K562 (cell line): Measurements from ENCODE around the gene NEUROG3. TPM values are rescaled to one million over a fixed set of nuclear protein-coding genes. Genes with fewer than 3 reads are reported as not detected.

Experiments
- MTF1 ChIP-seq: fragments of 250-450 bp; sonication (Bioruptor Pico); IDR thresholded peaks from 2 replicates; pipeline ENCODE4 v1.9.0; 2021; ENCODE audit warnings: moderate library complexity, mild to moderate bottlenecking, inconsistent platforms, borderline replicate concordance
- NCOA2 ChIP-seq, 2 experiments: fragments of 450-650 bp; IDR thresholded peaks; 2 replicates each; pipeline ENCODE4 v1.6.1; 2018; ENCODE audit warnings: mild to moderate bottlenecking in 2 of 2, moderate library complexity in 1 of 2; ENCODE audit not compliant: partially characterized antibody in 2 of 2
- NCOR1 ChIP-seq: fragments of 450-650 bp; IDR thresholded peaks from 2 replicates; pipeline ENCODE4 v1.6.1; 2016; ENCODE audit warnings: mild to moderate bottlenecking, moderate library complexity
- NFYB ChIP-seq: IDR thresholded peaks from 2 replicates; pipeline ENCODE4 v1.6.1; 2011; ENCODE audit warnings: mild to moderate bottlenecking, moderate library complexity; ENCODE audit not compliant: insufficient read length; ENCODE audit errors: extremely low read depth
- SREBF1 ChIP-seq: fragments of 150-350 bp; IDR thresholded peaks from 2 replicates; pipeline ENCODE4 v1.6.1; 2014; ENCODE audit warnings: antibody characterized with exemption, low read depth, low read length, borderline replicate concordance
- SRSF1 ChIP-seq: fragments of 200-400 bp; formaldehyde crosslinking; IDR thresholded peaks from 2 replicates; pipeline ENCODE4 v1.6.1; 2017; ENCODE audit warnings: mild to moderate bottlenecking, low read depth, low read length, moderate library complexity
- ZNF79 ChIP-seq: fragments of 250-450 bp; sonication (Bioruptor Pico); IDR thresholded peaks from 2 replicates; pipeline ENCODE4 v1.4.0; 2020; ENCODE audit warnings: low read depth, mild to moderate bottlenecking, moderate library complexity
- polyA plus RNA-seq, 8 experiments: library from polyadenylated mRNA; depleted of rRNA in 4 of 8; stranded (reverse) in 5 of 8; unstranded in 3 of 8; fragments of >200 nt; fragmentation: Nextera tagmentation in 2 of 8; fragmentation: Illumina TruSeq in 1 of 8; extraction: Ambion mirVana in 2 of 8; extraction: Trizol in 1 of 8; gene quantifications; 2 replicates each; pipeline versions ENCODE4 v1.2.1 to v1.2.3, GENCODE V29; 2011 to 2014; ENCODE audit warnings: inconsistent platforms in 1 of 8, missing spikeins in 1 of 8
- total RNA-seq, 7 experiments: library from RNA; depleted of rRNA in 6 of 7; stranded (reverse); fragments of >200 nt in 6 of 7; fragmentation: Illumina TruSeq in 2 of 7; extraction: Trizol in 2 of 7; gene quantifications; 2 replicates each; pipeline versions ENCODE4 v1.2.1 to v1.2.3, GENCODE V29; 2011 to 2021; ENCODE audit warnings: low replicate concordance in 1 of 7
- TF ChIP-seq, protein P1 (sequence below): fragments of 450-650 bp; IDR thresholded peaks from 2 replicates; pipeline ENCODE4 v1.6.1; 2016; ENCODE audit warnings: low read depth
- TF ChIP-seq, protein P2 (sequence below): sonication (generic); formaldehyde crosslinking; IDR thresholded peaks from 2 replicates; pipeline ENCODE4 v1.8.0; 2022; ENCODE audit warnings: missing genetic modification reagents, mild to moderate bottlenecking, borderline replicate concordance
- TF ChIP-seq, protein P3 (sequence below): fragments of 250-450 bp; sonication (Bioruptor Pico); IDR thresholded peaks from 2 replicates; pipeline ENCODE4 v1.4.0; 2020; ENCODE audit warnings: mild to moderate bottlenecking, moderate library complexity

NEUROG3 gene
- total and polyA plus RNA-seq, 9 of the 15 experiments (the other 6 are each of a cell fraction or from before 2014, with no cell fraction given), result not detected

DNA sequence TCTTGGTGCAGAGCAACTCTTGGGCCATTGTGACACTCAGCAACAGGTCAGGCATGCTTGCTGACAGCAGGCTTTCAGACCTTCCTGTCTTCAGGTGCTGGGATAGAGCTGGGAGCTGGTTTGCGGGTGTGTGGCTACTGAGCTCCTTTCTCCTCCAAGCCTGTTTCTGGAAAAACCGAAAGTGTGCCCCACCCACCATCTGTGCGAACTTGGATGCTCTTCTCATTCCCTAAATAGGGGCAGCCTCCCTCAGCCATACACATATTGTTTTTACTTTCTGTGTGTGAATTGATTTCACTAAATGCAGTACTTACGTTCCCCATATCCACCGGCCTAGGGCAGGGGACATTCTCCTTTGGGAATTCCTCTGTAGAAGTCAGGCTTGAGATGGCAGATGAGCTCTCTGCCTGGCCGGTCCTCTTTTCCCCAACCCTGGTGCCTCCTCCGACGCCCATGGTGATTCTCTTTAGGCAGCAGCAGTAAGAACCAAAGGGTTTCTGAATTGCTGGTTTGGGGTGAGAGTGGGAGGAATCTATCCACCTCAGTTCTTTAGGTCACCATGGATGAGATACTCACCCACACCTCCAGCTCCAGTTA, 6.3 kb upstream of the NEUROG3 start (continued):
- TF ChIP-seq, protein P1, sequence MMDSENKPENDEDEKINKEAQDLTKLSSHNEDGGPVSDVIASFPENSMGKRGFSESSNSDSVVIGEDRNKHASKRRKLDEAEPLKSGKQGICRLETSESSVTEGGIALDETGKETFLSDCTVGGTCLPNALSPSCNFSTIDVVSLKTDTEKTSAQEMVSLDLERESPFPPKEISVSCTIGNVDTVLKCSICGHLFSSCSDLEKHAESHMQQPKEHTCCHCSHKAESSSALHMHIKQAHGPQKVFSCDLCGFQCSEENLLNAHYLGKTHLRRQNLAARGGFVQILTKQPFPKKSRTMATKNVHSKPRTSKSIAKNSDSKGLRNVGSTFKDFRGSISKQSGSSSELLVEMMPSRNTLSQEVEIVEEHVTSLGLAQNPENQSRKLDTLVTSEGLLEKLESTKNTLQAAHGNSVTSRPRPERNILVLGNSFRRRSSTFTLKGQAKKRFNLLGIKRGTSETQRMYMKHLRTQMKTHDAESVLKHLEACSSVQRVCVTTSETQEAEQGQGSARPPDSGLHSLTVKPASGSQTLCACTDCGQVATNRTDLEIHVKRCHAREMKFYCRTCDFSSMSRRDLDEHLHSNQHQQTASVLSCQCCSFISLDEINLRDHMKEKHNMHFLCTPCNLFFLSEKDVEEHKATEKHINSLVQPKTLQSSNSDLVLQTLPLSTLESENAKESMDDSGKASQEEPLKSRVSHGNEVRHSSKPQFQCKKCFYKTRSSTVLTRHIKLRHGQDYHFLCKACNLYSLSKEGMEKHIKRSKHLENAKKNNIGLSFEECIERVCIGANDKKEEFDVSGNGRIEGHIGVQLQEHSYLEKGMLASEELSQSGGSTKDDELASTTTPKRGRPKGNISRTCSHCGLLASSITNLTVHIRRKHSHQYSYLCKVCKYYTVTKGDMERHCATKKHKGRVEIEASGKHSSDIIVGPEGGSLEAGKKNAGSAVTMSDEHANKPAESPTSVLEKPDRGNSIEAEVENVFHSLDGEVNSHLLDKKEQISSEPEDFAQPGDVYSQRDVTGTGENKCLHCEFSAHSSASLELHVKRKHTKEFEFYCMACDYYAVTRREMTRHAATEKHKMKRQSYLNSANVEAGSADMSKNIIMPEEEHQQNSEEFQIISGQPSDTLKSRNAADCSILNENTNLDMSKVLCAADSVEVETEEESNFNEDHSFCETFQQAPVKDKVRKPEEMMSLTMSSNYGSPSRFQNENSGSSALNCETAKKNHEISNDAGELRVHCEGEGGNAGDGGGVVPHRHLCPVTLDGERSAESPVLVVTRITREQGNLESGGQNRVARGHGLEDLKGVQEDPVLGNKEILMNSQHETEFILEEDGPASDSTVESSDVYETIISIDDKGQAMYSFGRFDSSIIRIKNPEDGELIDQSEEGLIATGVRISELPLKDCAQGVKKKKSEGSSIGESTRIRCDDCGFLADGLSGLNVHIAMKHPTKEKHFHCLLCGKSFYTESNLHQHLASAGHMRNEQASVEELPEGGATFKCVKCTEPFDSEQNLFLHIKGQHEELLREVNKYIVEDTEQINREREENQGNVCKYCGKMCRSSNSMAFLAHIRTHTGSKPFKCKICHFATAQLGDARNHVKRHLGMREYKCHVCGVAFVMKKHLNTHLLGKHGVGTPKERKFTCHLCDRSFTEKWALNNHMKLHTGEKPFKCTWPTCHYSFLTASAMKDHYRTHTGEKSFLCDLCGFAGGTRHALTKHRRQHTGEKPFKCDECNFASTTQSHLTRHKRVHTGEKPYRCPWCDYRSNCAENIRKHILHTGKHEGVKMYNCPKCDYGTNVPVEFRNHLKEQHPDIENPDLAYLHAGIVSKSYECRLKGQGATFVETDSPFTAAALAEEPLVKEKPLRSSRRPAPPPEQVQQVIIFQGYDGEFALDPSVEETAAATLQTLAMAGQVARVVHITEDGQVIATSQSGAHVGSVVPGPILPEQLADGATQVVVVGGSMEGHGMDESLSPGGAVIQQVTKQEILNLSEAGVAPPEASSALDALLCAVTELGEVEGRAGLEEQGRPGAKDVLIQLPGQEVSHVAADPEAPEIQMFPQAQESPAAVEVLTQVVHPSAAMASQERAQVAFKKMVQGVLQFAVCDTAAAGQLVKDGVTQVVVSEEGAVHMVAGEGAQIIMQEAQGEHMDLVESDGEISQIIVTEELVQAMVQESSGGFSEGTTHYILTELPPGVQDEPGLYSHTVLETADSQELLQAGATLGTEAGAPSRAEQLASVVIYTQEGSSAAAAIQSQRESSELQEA, result no peak
- TF ChIP-seq NCOR1 (no peak), NCOA2 (IDR thresholded peaks at IDR 0.05; ENCODE audit: partially characterized antibody in 2 of 2) (no peak), MTF1 (CRISPR knock-in tag) (no peak), SREBF1 (no peak), SRSF1 (no peak), NFYB (no peak), ZNF79 (CRISPR knock-in tag) (no peak)
- TF ChIP-seq, protein P2, sequence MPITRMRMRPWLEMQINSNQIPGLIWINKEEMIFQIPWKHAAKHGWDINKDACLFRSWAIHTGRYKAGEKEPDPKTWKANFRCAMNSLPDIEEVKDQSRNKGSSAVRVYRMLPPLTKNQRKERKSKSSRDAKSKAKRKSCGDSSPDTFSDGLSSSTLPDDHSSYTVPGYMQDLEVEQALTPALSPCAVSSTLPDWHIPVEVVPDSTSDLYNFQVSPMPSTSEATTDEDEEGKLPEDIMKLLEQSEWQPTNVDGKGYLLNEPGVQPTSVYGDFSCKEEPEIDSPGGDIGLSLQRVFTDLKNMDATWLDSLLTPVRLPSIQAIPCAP, result no peak
- TF ChIP-seq, protein P3, sequence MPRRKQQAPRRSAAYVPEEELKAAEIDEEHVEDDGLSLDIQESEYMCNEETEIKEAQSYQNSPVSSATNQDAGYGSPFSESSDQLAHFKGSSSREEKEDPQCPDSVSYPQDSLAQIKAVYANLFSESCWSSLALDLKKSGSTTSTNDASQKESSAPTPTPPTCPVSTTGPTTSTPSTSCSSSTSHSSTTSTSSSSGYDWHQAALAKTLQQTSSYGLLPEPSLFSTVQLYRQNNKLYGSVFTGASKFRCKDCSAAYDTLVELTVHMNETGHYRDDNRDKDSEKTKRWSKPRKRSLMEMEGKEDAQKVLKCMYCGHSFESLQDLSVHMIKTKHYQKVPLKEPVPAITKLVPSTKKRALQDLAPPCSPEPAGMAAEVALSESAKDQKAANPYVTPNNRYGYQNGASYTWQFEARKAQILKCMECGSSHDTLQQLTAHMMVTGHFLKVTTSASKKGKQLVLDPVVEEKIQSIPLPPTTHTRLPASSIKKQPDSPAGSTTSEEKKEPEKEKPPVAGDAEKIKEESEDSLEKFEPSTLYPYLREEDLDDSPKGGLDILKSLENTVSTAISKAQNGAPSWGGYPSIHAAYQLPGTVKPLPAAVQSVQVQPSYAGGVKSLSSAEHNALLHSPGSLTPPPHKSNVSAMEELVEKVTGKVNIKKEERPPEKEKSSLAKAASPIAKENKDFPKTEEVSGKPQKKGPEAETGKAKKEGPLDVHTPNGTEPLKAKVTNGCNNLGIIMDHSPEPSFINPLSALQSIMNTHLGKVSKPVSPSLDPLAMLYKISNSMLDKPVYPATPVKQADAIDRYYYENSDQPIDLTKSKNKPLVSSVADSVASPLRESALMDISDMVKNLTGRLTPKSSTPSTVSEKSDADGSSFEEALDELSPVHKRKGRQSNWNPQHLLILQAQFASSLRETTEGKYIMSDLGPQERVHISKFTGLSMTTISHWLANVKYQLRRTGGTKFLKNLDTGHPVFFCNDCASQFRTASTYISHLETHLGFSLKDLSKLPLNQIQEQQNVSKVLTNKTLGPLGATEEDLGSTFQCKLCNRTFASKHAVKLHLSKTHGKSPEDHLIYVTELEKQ, result no peak
